ENCODE measurements around the gene SLC4A8. TPM values are rescaled to one million over a fixed set of nuclear protein-coding genes. Genes with fewer than 3 reads are reported as not detected.

Gene SLC4A8
- total RNA-seq, 1 experiment from 2014 or later = 26.3 TPM

GRCh38 chr12:51401486-51401885 is 23.1 kb upstream of the SLC4A8 start:
- no peaks in the 10 kb centered on the region for H3K9me3 Mint-ChIP-seq
- Histone ChIP-seq H3T11ph (ENCODE audit: low read length) (no peak overlapping the region), H4K5ac (ENCODE audit: insufficient read length, low read depth, low read length) (no peak overlapping the region), H3K4me2 (ENCODE audit: insufficient read depth, insufficient read length, low read length) (no peak overlapping the region), H3K4me1 (ENCODE audit: insufficient read depth, low read length) (no peaks in the 10 kb centered on the region; the same call in 1 of the 2 replicates), H3K14ac (ENCODE audit: insufficient read depth, low read length) (no peak overlapping the region), H3K18ac (ENCODE audit: insufficient read length, low read depth, low read length) (no peak overlapping the region), H2BK15ac (ENCODE audit: low read depth, low read length) (no peak overlapping the region), H3K9ac (ENCODE audit: extremely low read depth, insufficient read length, low read length) (no peak overlapping the region), H2BK12ac (ENCODE audit: insufficient read length, low read depth, low read length) (no peak overlapping the region), H2AFZ (ENCODE audit: low read length) (no peak overlapping the region), H2BK20ac (ENCODE audit: low read depth, low read length, poor library complexity, severe bottlenecking) (no peak overlapping the region), H3K27me3 (ENCODE audit: insufficient read depth, low read length) (no peaks in the 10 kb centered on the region), H2BK120ac (ENCODE audit: low read depth, low read length, poor library complexity, severe bottlenecking) (no peak overlapping the region), H2AK5ac (ENCODE audit: insufficient read length, low read length) (no peak overlapping the region), H2BK5ac (ENCODE audit: insufficient read length, low read length) (no peak overlapping the region), H3K23me2 (ENCODE audit: insufficient read length, low read depth, low read length, poor library complexity, severe bottlenecking) (no peaks in the 10 kb centered on the region), H3K27ac (ENCODE audit: insufficient read length, low read depth, low read length) (no peak overlapping the region), H4K91ac (ENCODE audit: insufficient read length, low read depth, low read length) (no peak overlapping the region), H4K8ac (replicated peaks; ENCODE audit: insufficient read length, low read depth, low read length) (no peak overlapping the region), H3K79me2 (ENCODE audit: insufficient read depth, low read length) (no peaks in the 10 kb centered on the region), H3K79me1 (ENCODE audit: insufficient read depth, low read depth, low read length, poor library complexity, severe bottlenecking) (no peaks in the 10 kb centered on the region), H4K20me1 (ENCODE audit: control insufficient read depth, insufficient read depth, insufficient read length) (no peaks in the 10 kb centered on the region), H3K9me3 (ENCODE audit: control insufficient read depth, low read depth, low read length) (no peaks in the 10 kb centered on the region), H3K23ac (ENCODE audit: insufficient read length, low read depth, low read length) (no peak overlapping the region), H3K4ac (ENCODE audit: low read depth, low read length) (no peak overlapping the region), H3K56ac (ENCODE audit: insufficient read length, low read depth, low read length) (no peak overlapping the region)
- H3K4me1 Mint-ChIP-seq = peaks cover 0 to 8% of the 10 kb centered on the region in 2 experiments; a peak in 1 of 4 replicates
- peak; percentile 19 for DNase-seq
- H3K36me3 Mint-ChIP-seq (ENCODE audit: insufficient read depth in 1 of 3, low read depth in 3 of 3) = no peaks in the 10 kb centered on the region
- H3K4me3 Mint-ChIP-seq = no peak overlapping the region
- WGBS (ENCODE audit: extremely low coverage, insufficient read length, low lambda C conversion rate) = no CpG with 5 or more reads among the region's 13 CpGs
- H3K27ac Mint-ChIP-seq = no peak overlapping the region; a peak in 1 of 7 replicates
- no peak for TF ChIP-seq CTCF (conservative IDR thresholded peaks at IDR 0.05)
- no peaks in the 10 kb centered on the region for H3K27me3 Mint-ChIP-seq (ENCODE audit: low read depth)

Data from H9 (cell line).